Activated T-cell treated with anti-CD3 and anti-CD28 coated beads, Interleukin-2, amount 50 U/mL, for 1 hour (primary cell): Measurements from ENCODE around the gene GLT6D1.

ENCODE experiments used
- DNase-seq: peaks from one replicate; pipeline ENCODE4 v3.0.0-alpha.2; 2020

Gene GLT6D1

DNA sequence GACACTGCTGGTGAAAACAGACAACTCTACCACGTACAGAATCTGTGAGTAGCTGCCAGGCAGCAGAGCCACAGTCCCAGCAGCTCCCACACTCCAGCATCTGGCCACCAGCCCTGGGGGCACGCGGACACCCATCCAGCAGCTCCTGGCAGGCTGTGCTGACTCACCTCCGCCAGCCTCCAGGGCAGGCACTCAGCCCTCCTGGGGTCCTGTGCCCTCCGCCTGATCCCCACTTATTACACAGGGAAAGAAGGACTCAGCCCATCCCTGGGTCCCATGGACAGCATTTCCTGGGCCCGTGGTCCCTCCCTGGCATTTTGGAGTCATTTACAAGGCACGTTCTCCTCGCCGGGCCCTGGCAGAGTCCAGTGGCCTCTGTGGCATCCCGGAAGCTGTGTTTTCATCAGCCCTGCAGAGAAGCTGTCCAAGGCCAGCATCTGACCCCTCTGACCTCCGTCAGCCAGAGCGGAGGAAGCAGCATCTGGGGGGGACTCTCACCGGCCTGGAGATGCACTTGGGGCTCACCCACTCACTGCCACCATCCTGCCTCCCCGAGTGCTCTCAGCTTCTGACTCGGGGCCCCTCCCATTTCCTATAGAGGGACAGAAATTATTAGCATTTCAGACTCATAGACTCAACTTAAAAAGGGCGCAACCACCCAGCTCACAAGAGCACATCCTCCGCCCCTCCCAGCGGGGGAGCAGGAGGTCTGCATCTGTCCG, 56.2 kb downstream of the GLT6D1 start:
- no peak for DNase-seq

DNA sequence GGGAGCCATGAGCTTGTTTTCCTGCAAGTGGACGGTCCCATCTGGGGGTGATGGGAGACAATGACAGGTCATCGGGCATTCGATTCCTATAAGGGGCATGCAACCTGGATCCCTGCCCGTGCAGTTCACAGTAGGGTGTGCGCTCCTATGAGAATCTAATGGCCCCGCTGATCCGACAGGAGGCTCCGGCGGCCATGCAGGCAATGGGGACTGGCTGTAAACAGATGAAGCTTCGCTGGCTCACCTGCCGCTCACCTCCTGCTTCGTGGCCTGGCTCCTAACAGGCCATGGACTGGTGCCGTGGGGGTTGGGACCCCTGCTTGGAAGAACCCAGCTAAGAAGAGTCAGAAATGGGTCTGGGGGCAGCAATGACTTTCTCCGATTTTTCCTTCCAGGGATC, 56.8 kb downstream of the GLT6D1 start:
- no peak for DNase-seq

DNA sequence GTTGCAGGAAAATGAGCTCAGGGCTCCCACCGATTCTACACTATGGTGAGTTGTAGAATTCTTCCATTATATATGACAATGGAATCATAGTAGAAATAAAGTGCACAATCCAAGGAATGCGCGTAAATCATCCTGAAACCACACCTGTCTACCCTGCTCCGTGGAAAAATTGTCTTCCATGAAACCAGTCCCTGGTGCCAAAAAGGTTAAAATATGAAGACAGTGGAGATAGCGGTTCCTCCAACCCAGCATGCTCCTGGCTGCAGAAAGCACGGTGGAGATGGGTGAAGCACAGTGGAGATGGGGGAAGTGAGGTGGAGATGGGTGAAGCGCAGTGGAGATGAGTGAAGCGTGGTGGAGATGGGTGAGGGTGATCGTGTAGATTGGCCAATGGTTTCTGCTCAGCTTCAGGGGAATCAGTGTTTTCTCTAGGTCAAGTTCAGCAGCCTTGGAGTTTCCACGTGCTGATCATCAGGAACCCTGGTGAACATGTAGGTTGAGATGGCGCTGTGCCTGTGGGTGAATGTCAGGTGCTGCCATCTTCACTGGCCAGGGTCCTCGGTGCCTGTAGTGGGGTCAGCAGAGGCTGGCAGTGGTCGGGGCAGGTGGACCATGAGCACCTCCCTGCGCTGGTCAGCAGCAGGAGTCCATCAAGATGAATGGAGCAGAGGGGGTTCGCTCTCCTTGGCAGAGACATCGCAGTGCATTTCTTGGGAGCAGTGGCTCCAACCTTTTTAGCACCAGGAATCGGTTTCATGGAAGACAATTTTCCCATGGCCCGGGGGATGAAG, 57.5 kb downstream of the GLT6D1 start:
- no peak for DNase-seq

DNA sequence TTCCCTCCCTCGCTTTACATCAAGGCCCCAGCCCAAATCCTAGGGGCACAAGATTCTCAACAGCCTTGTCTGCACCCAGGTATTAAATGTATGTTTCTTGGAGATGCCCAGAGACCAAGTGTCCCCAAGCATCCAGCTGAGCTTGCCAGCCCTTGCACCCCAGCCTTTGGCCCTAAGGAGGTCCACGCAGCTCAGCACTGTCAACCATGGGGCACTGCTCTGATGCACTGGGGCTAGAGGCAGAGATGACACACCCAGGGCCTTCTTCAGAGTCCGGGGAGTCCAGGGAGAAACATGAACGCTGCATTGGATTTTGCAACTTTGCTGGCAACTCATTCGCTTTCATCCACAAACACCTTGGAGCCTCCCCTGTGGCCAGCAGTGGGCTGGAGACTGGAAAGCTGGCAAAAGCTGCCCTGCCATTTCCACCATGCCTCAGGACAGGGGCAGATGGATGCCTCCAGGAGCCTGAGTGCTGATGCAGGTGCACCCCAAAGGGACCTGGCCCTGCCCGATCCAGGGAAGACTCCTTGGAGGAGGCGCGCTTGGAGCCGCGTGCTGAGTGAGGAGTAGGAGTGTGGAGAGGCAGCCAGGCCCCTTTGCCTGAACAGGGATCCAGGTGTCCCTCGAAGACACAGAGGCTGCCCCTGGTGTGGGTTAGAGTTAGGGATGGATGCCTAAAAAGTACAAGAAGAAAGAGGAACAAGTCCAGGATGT, 58.5 kb downstream of the GLT6D1 start:
- DNase-seq = no peak

DNA sequence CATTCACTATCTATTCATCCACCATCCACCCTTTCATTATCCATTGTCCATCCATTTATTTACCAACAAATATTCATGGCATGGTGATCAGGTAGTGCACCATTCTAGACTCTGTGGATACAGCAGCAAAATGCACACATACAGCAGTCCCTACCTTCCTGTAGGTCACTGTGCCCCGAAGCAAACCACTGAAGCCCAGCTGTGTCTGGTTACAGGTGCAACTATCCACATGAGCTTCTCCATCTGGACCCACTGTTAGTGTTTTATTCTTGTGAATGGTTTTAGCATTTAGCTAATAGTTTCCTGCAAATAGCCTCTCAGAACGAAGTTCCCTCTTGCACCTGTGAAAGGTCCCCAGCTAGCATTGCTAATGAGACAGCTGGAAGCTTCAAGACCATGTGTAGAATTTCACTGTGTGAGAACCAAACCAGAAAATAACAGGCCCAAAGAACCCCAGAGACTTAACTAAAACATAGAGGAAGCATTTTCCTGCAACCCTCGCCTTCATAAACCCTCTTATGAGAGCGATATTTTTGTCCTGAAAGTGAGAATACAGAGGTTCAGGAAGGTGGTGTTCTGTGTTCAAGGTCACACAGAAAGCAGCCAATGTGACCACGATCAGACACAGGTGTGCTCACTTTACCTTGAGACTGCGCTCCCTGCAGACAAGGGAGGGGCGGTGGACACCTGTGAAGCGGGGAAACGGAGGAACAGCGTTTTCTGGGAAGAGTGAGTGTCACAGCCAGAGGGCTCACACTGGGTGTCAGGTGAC, 59.3 kb downstream of the GLT6D1 start:
- no peak for DNase-seq

DNA sequence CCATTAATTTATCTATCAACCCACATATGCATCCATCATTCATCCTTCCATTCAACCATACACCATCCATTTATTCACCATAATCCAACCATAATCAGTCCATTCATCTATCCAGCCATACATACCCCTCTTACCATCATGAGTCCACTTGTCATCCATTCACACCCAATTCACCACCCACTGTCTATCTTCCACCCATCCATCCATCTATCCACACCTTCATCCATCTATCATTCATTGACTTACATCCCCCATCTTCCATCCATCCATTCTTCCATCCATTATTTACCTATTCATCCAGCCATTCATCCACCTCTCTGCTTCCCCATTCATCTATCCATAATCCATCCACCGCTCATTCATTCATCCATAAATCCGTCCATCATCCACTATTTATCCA, 60.0 kb downstream of the GLT6D1 start:
- no peak for DNase-seq

DNA sequence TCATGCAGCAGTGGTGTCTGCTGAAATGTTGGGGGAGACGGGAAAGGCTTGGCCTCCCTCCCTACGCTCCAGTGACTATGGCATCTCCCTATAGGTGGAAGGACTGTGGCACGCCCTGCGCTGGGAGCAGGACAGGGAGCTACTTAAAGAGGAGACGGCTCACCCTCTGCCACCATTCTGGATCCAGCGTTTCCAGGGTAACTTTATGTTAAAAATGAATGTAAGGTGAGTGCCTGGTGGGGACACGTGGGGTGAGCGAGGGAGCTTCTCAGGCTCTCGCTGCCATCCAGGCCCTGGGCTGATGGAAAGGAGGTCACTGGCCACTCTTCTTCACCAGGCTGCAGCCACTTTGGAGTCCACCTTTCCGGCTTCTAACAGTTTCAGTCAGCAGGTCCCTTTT, 62.1 kb downstream of the GLT6D1 start:
- DNase-seq = no peak

DNA sequence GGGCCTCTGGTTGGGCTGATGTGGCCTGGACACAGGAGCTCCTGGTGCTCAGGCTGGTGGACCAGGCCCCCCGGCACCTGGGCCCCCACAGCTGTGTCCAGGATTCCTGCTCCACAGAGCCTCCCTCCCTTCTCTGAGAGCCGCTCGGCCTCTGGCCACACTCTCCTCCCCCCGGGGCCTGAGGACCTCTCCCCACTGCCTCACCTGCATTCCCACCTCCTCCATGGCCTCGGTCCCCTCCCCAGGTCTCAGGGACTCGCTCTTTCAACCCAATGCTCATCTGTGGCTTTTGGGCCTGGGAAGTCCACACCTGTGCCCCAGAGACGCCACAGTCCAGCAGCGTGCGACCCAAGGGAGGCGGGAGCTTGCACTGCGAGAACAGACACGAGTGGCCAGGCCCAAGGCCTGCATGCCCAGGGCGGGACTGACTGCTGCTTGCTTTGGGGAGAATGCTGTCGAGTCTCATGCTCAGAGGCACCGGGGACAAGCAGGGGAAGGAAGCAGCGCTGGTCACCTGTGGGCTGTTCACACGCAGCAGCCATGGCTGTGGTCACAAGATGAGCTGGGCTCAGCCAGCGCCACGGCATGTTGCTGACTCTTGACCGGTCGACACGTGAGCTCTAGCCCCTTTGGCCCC, 63.2 kb downstream of the GLT6D1 start:
- no peak for DNase-seq

DNA sequence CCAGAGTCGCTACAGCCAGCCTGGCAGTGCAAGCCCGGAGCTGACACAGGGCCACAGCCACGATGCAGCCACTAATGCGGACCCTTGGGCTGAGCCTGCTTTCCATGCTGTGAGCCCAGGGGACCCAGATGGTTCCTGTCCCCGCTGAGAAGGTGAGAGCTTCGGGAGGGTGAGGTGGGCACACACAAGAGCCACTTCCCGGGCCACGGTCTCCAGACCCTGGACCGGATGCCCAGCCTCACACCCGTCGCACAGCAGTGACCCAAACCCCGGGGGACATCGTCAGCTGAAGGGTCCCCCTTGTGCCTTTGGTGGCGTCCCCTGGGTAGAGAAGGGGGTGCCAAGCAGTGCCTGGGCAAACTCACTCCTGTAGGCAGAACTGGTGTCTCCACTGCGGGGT, 64.4 kb downstream of the GLT6D1 start:
- no peak for DNase-seq

DNA sequence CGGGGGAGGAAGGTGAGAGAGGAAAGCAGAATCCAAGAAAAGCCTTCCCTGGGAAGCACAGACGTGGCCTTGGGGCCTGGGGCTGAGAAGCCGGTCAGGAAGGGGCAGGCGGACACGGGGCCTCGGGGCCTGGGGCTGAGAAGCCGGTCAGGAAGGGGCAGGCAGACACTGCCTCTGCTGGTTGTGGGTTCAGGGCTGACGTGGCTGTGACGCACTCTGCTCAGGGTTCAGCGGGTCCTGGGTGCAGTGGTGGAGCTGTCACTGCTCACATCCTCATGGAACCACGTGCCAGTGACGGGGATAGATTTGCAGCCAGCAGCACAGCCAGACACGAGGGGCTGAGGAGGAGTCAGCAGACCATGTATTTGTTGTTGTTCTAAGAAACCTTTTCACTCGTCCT, 65.0 kb downstream of the GLT6D1 start:
- no peak for DNase-seq
